HepG2 (cell line): Measurements from ENCODE around the gene SLC16A3. TPM values are rescaled to one million over a fixed set of nuclear protein-coding genes. Genes with fewer than 3 reads are reported as not detected.

Source experiments
- ATAD3A ChIP-seq: sonication (generic); formaldehyde crosslinking; IDR thresholded peaks from 2 replicates; pipeline ENCODE4 v1.4.0; 2020; ENCODE audit warnings: missing genetic modification reagents
- CREB1 ChIP-seq, 2 experiments: fragments of 450-650 bp in 1 of 2; IDR thresholded peaks; 2 replicates each; pipeline ENCODE4 v1.6.1; 2016 to 2017; ENCODE audit warnings: control low read depth in 1 of 2, mild to moderate bottlenecking in 1 of 2, missing compliant biosample characterization in 1 of 2, missing genetic modification characterization in 1 of 2
- ETV5 ChIP-seq: IDR thresholded peaks from 2 replicates; pipeline ENCODE4 v1.6.1; 2018; ENCODE audit warnings: missing biosample characterization, missing genetic modification reagents, inconsistent platforms, borderline replicate concordance
- FLYWCH1 ChIP-seq: sonication (generic); formaldehyde crosslinking; IDR thresholded peaks from 2 replicates; pipeline ENCODE4 v1.8.1; 2023; ENCODE audit warnings: mild to moderate bottlenecking, missing genetic modification reagents
- FOSL2 ChIP-seq: sonication (generic); formaldehyde crosslinking; IDR thresholded peaks from 2 replicates; pipeline ENCODE4 v1.4.0; 2020; ENCODE audit warnings: missing genetic modification reagents
- FOXK1 ChIP-seq: sonication (generic); formaldehyde crosslinking; IDR thresholded peaks from 2 replicates; pipeline ENCODE4 v1.4.0; 2020; ENCODE audit warnings: low read depth, missing genetic modification reagents, borderline replicate concordance
- GATAD1 ChIP-seq: IDR thresholded peaks from 2 replicates; pipeline ENCODE4 v1.6.1; 2016; ENCODE audit warnings: missing genetic modification reagents, missing compliant biosample characterization
- HNF4G ChIP-seq, 2 experiments: sonication (generic) in 1 of 2; formaldehyde crosslinking in 1 of 2; IDR thresholded peaks; 2 replicates each; pipeline versions ENCODE4 v1.4.0 to v1.6.1; 2011 to 2020; ENCODE audit warnings: borderline replicate concordance in 2 of 2, low read depth in 2 of 2, mild to moderate bottlenecking in 2 of 2, low read length in 1 of 2, missing genetic modification reagents in 1 of 2, moderate library complexity in 1 of 2
- HOMEZ ChIP-seq: IDR thresholded peaks from 2 replicates; pipeline ENCODE4 v1.6.1; 2016; ENCODE audit warnings: low read depth
- MIXL1 ChIP-seq: IDR thresholded peaks from 2 replicates; pipeline ENCODE4 v1.6.1; 2016
- PHF8 ChIP-seq: sonication (generic); formaldehyde crosslinking; IDR thresholded peaks from 2 replicates; pipeline ENCODE4 v1.5.0; 2020; ENCODE audit warnings: missing genetic modification reagents
- POLR2G ChIP-seq: fragments of 200-400 bp; formaldehyde crosslinking; IDR thresholded peaks from 2 replicates; pipeline ENCODE4 v1.6.1; 2018; ENCODE audit warnings: mild to moderate bottlenecking, low read depth, low read length, moderate library complexity
- RFX1 ChIP-seq: fragments of 450-650 bp; IDR thresholded peaks from 2 replicates; pipeline ENCODE4 v1.6.1; 2017
- ZKSCAN5 ChIP-seq: sonication (generic); formaldehyde crosslinking; IDR thresholded peaks from 2 replicates; pipeline ENCODE4 v1.5.1; 2020; ENCODE audit warnings: mild to moderate bottlenecking, missing genetic modification reagents
- ZNF276 ChIP-seq: sonication (generic); formaldehyde crosslinking; IDR thresholded peaks from 2 replicates; pipeline ENCODE4 v1.4.0; 2020; ENCODE audit warnings: mild to moderate bottlenecking, low read depth, missing genetic modification reagents
- ZNF292 ChIP-seq: sonication (generic); formaldehyde crosslinking; IDR thresholded peaks from 2 replicates; pipeline ENCODE4 v1.8.1; 2022; ENCODE audit warnings: mild to moderate bottlenecking, low read depth, missing genetic modification reagents, borderline replicate concordance
- polyA plus RNA-seq, 8 experiments: library from polyadenylated mRNA; depleted of rRNA in 3 of 8; stranded (reverse) in 7 of 8; unstranded in 1 of 8; fragments of >200 nt; fragmentation: Illumina TruSeq in 4 of 8; extraction: Trizol in 4 of 8; gene quantifications; 2 replicates each; pipeline versions ENCODE4 v1.2.1 to v1.2.3, GENCODE V29; 2011 to 2016; ENCODE audit warnings: low read depth in 4 of 8, missing spikeins in 1 of 8, mixed read lengths in 1 of 8; ENCODE audit not compliant: insufficient read depth in 1 of 8
- total RNA-seq, 5 experiments: library from RNA; depleted of rRNA; stranded (reverse); fragments of >200 nt; fragmentation: Illumina TruSeq; extraction: Trizol; gene quantifications; 2 replicates each; pipeline ENCODE4 v1.2.3, GENCODE V29; 2016; ENCODE audit warnings: low read depth in 1 of 5
- TF ChIP-seq, protein P1 (sequence below): sonication (generic); formaldehyde crosslinking; IDR thresholded peaks from 2 replicates; pipeline ENCODE4 v1.5.1; 2020; ENCODE audit warnings: mild to moderate bottlenecking, missing genetic modification reagents, borderline replicate concordance
- TF ChIP-seq, protein P2 (sequence below): sonication (generic); formaldehyde crosslinking; IDR thresholded peaks from 2 replicates; pipeline ENCODE4 v1.8.0; 2023; ENCODE audit warnings: mild to moderate bottlenecking, missing genetic modification reagents

The SLC16A3 gene
- total and polyA plus RNA-seq, 2 of the 13 experiments (the other 11 are each of a cell fraction or from before 2014, with no cell fraction given), result 242 to 349 TPM

GRCh38 chr17:82229698-82230608 is 1.1 kb downstream of the SLC16A3 start (continued):
- peak; percentile 3; the same call in 1 of the 2 replicates for TF ChIP-seq HNF4G (IDR thresholded peaks at IDR 0.05; ENCODE audit: borderline replicate concordance, low read depth, low read length)
- no peak for TF ChIP-seq HNF4G (CRISPR knock-in tag; IDR thresholded peaks at IDR 0.05; ENCODE audit: borderline replicate concordance, low read depth)
- TF ChIP-seq, protein P1, sequence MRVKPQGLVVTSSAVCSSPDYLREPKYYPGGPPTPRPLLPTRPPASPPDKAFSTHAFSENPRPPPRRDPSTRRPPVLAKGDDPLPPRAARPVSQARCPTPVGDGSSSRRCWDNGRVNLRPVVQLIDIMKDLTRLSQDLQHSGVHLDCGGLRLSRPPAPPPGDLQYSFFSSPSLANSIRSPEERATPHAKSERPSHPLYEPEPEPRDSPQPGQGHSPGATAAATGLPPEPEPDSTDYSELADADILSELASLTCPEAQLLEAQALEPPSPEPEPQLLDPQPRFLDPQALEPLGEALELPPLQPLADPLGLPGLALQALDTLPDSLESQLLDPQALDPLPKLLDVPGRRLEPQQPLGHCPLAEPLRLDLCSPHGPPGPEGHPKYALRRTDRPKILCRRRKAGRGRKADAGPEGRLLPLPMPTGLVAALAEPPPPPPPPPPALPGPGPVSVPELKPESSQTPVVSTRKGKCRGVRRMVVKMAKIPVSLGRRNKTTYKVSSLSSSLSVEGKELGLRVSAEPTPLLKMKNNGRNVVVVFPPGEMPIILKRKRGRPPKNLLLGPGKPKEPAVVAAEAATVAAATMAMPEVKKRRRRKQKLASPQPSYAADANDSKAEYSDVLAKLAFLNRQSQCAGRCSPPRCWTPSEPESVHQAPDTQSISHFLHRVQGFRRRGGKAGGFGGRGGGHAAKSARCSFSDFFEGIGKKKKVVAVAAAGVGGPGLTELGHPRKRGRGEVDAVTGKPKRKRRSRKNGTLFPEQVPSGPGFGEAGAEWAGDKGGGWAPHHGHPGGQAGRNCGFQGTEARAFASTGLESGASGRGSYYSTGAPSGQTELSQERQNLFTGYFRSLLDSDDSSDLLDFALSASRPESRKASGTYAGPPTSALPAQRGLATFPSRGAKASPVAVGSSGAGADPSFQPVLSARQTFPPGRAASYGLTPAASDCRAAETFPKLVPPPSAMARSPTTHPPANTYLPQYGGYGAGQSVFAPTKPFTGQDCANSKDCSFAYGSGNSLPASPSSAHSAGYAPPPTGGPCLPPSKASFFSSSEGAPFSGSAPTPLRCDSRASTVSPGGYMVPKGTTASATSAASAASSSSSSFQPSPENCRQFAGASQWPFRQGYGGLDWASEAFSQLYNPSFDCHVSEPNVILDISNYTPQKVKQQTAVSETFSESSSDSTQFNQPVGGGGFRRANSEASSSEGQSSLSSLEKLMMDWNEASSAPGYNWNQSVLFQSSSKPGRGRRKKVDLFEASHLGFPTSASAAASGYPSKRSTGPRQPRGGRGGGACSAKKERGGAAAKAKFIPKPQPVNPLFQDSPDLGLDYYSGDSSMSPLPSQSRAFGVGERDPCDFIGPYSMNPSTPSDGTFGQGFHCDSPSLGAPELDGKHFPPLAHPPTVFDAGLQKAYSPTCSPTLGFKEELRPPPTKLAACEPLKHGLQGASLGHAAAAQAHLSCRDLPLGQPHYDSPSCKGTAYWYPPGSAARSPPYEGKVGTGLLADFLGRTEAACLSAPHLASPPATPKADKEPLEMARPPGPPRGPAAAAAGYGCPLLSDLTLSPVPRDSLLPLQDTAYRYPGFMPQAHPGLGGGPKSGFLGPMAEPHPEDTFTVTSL, result 0 out of 2 replicates have a peak, but pooled peaks have one; percentile 33
- TF ChIP-seq RFX1, result no peak
- peak; percentile 65 for TF ChIP-seq POLR2G
- TF ChIP-seq HOMEZ (CRISPR knock-in tag), result no peak
- 0 out of 2 replicates have a peak, but pooled peaks have one; percentile 19 for TF ChIP-seq ZNF292
- TF ChIP-seq CREB1 (IDR thresholded peaks at IDR 0.05), result no peak
- no peak for TF ChIP-seq CREB1 (CRISPR knock-in tag; IDR thresholded peaks at IDR 0.05)
- TF ChIP-seq FLYWCH1, result no peak
- no peak for TF ChIP-seq ZNF276 (CRISPR knock-in tag)
- TF ChIP-seq PHF8, result peak; percentile 43
- no peak for TF ChIP-seq ATAD3A (CRISPR knock-in tag)
- 0 out of 2 replicates have a peak, but pooled peaks have one; percentile 7 for TF ChIP-seq FOXK1 (CRISPR knock-in tag)
- TF ChIP-seq ZKSCAN5 (CRISPR knock-in tag), result peak; percentile 48; the same call in 1 of the 2 replicates
- TF ChIP-seq FOSL2 (CRISPR knock-in tag), result no peak
- TF ChIP-seq ETV5 (CRISPR knock-in tag), result peak; percentile 4
- no peak for TF ChIP-seq MIXL1 (CRISPR knock-in tag)
- TF ChIP-seq GATAD1 (CRISPR knock-in tag), result no peak; the same call in none of the 2 replicates
- TF ChIP-seq, protein P2, sequence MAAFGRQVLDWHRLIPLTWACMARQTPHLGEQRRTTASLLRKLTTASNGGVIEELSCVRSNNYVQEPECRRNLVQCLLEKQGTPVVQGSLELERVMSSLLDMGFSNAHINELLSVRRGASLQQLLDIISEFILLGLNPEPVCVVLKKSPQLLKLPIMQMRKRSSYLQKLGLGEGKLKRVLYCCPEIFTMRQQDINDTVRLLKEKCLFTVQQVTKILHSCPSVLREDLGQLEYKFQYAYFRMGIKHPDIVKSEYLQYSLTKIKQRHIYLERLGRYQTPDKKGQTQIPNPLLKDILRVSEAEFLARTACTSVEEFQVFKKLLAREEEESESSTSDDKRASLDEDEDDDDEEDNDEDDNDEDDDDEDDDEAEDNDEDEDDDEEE, result peak; percentile 16
